CD14-positive monocyte (primary cell): ENCODE results near the gene ADAMTS8. TPM values are rescaled to one million over a fixed set of nuclear protein-coding genes. Genes with fewer than 3 reads are reported as not detected.

Source experiments
- DNase-seq, 3 donors: peaks; one replicate each; pipeline ENCODE4 v3.0.0-alpha.2; 2011 to 2022
- H2AFZ ChIP-seq: 2 replicates; pipeline ENCODE4 v1.6.0; 2012; ENCODE audit warnings: mild to moderate bottlenecking, low read depth, low read length, inconsistent platforms; ENCODE audit not compliant: insufficient read depth, poor library complexity, severe bottlenecking
- H3K27ac ChIP-seq, 2 donors: 1 replicate in 1 of 2; 2 replicates in 1 of 2; pipeline ENCODE4 v1.5.1; 2012 to 2013; ENCODE audit warnings: low read length in 2 of 2, control low read depth in 1 of 2, inconsistent platforms in 1 of 2, low read depth in 1 of 2, mild to moderate bottlenecking in 1 of 2
- H3K27me3 ChIP-seq, 2 donors: one replicate each; pipeline versions ENCODE4 v1.6.0 to v1.6.1; 2011 to 2013; ENCODE audit warnings: low read length in 2 of 2; ENCODE audit not compliant: control insufficient read depth in 2 of 2, insufficient read depth in 2 of 2
- H3K36me3 ChIP-seq, 2 donors: replicated peaks in 1 of 2; 1 replicate in 1 of 2; 2 replicates in 1 of 2; pipeline versions ENCODE4 v1.5.1 to v1.6.1; 2012 to 2013; ENCODE audit warnings: low read length in 2 of 2, control low read depth in 1 of 2, inconsistent platforms in 1 of 2, mild to moderate bottlenecking in 1 of 2; ENCODE audit not compliant: insufficient read depth in 2 of 2, control insufficient read depth in 1 of 2
- H3K4me1 ChIP-seq, 2 donors: 1 replicate in 1 of 2; 2 replicates in 1 of 2; pipeline versions ENCODE4 v1.5.1 to v1.6.1; 2012 to 2013; ENCODE audit warnings: low read length in 2 of 2, control low read depth in 1 of 2, inconsistent platforms in 1 of 2, mild to moderate bottlenecking in 1 of 2, moderate library complexity in 1 of 2; ENCODE audit not compliant: insufficient read depth in 2 of 2, control insufficient read depth in 1 of 2
- H3K4me2 ChIP-seq: replicated peaks from 2 replicates; pipeline ENCODE3; 2012; ENCODE audit warnings: low read length, moderate library complexity, mild to moderate bottlenecking; ENCODE audit not compliant: poor library complexity, severe bottlenecking; ENCODE audit errors: extremely low read depth
- H3K4me3 ChIP-seq, 3 experiments: fragments of 200-600 bp in 1 of 3; sonication (generic) in 1 of 3; replicated peaks in 1 of 3; 1 replicate in 2 of 3; 2 replicates in 1 of 3; pipeline ENCODE4 v1.5.1; 2011 to 2013; ENCODE audit warnings: low read length in 3 of 3, mild to moderate bottlenecking in 3 of 3, control low read depth in 2 of 3, low read depth in 2 of 3, inconsistent platforms in 1 of 3, moderate library complexity in 1 of 3
- H3K79me2 ChIP-seq: 2 replicates; pipeline ENCODE4 v1.6.0; 2012; ENCODE audit warnings: mild to moderate bottlenecking, control low read depth, inconsistent platforms, low read length, moderate library complexity; ENCODE audit not compliant: insufficient read depth
- H3K9ac ChIP-seq: 2 replicates; pipeline ENCODE4 v1.6.0; 2017; ENCODE audit warnings: low read length, mild to moderate bottlenecking; ENCODE audit not compliant: insufficient read depth, poor library complexity, severe bottlenecking
- H3K9me3 ChIP-seq, 2 donors: replicated peaks in 1 of 2; 1 replicate in 1 of 2; 2 replicates in 1 of 2; pipeline versions ENCODE4 v1.5.1 to v1.6.1; 2012 to 2013; ENCODE audit warnings: low read length in 2 of 2, control low read depth in 1 of 2; ENCODE audit not compliant: control insufficient read depth in 1 of 2, insufficient read depth in 1 of 2
- H4K20me1 ChIP-seq: 2 replicates; pipeline ENCODE4 v1.6.0; 2012; ENCODE audit warnings: mild to moderate bottlenecking, low read length, control low read depth, moderate library complexity; ENCODE audit not compliant: insufficient read depth
- H3K27ac Mint-ChIP-seq, 7 donors: one replicate each; pipeline ENCODE4 v1.8.0; 2020; ENCODE audit warnings: mild to moderate bottlenecking in 7 of 7, mixed read lengths in 7 of 7, moderate library complexity in 6 of 7, inconsistent platforms in 2 of 7
- H3K27me3 Mint-ChIP-seq, 3 donors: one replicate each; pipeline ENCODE4 v1.8.0; 2021 to 2022; ENCODE audit warnings: low read depth in 3 of 3, mild to moderate bottlenecking in 3 of 3, mixed read lengths in 3 of 3, moderate library complexity in 3 of 3, inconsistent platforms in 1 of 3
- H3K36me3 Mint-ChIP-seq, 2 donors: one replicate each; pipeline ENCODE4 v1.8.0; 2020; ENCODE audit warnings: mixed read lengths in 2 of 2, inconsistent platforms in 1 of 2, mild to moderate bottlenecking in 1 of 2
- H3K4me1 Mint-ChIP-seq: one replicate; pipeline ENCODE4 v1.8.0; 2020; ENCODE audit warnings: mild to moderate bottlenecking, mixed read lengths
- H3K4me3 Mint-ChIP-seq, 2 donors: one replicate each; pipeline ENCODE4 v1.8.0; 2020; ENCODE audit warnings: mild to moderate bottlenecking in 2 of 2, mixed read lengths in 2 of 2, moderate library complexity in 1 of 2
- H3K9me3 Mint-ChIP-seq, 7 donors: one replicate each; pipeline ENCODE4 v1.8.0; 2020 to 2022; ENCODE audit warnings: mixed read lengths in 7 of 7, mild to moderate bottlenecking in 6 of 7, moderate library complexity in 6 of 7, inconsistent platforms in 2 of 7
- WGBS: methylation state at CpG from one replicate; pipeline ENCODE4 v1.1.5; 2013; ENCODE audit warnings: missing lambda C conversion rate; ENCODE audit not compliant: insufficient coverage; 5-methylcytosine and 5-hydroxymethylcytosine counted together
- intact Hi-C, 2 donors: fragments of 100-400 bp; cut with micrococcal nuclease; formaldehyde crosslinking; loops; one replicate each; pipeline versions ENCODE4 v1.15.0 to v1.15.1; 2023
- polyA minus RNA-seq: library from RNA; depleted of rRNA, polyadenylated mRNA; stranded (reverse); fragments of >200 nt; gene quantifications from 2 replicates; pipeline ENCODE4 v1.2.3, GENCODE V29; 2012
- polyA plus RNA-seq, 3 donors: library from polyadenylated mRNA; depleted of rRNA in 1 of 3; unstranded in 2 of 3; stranded (reverse) in 1 of 3; fragments of 300-500 nt in 2 of 3; fragments of >200 nt in 1 of 3; fragmentation: Illumina TruSeq in 2 of 3; gene quantifications; 1 replicate in 2 of 3; 2 replicates in 1 of 3; pipeline ENCODE4 v1.2.3, GENCODE V29; 2012 to 2021
- total RNA-seq, 12 experiments: library from RNA in 1 of 12; stranded (reverse) in 1 of 12; fragments of 120-200 nt in 1 of 12; gene quantifications; one replicate each; pipeline ENCODE4 v1.2.4 and lab custom pipeline; 2013 to 2026; ENCODE audit warnings: mixed read lengths in 6 of 12, inconsistent platforms in 1 of 12
- TF ChIP-seq, protein P1 (sequence below): fragments of 200-600 bp; IDR thresholded peaks from one replicate; pipeline ENCODE4 v1.8.0; 2022; ENCODE audit warnings: antibody characterized with exemption, mild to moderate bottlenecking

ADAMTS8 gene, protein sequence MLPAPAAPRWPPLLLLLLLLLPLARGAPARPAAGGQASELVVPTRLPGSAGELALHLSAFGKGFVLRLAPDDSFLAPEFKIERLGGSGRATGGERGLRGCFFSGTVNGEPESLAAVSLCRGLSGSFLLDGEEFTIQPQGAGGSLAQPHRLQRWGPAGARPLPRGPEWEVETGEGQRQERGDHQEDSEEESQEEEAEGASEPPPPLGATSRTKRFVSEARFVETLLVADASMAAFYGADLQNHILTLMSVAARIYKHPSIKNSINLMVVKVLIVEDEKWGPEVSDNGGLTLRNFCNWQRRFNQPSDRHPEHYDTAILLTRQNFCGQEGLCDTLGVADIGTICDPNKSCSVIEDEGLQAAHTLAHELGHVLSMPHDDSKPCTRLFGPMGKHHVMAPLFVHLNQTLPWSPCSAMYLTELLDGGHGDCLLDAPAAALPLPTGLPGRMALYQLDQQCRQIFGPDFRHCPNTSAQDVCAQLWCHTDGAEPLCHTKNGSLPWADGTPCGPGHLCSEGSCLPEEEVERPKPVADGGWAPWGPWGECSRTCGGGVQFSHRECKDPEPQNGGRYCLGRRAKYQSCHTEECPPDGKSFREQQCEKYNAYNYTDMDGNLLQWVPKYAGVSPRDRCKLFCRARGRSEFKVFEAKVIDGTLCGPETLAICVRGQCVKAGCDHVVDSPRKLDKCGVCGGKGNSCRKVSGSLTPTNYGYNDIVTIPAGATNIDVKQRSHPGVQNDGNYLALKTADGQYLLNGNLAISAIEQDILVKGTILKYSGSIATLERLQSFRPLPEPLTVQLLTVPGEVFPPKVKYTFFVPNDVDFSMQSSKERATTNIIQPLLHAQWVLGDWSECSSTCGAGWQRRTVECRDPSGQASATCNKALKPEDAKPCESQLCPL
- total RNA-seq (2013) = not detected
- not detected for polyA plus RNA-seq
- not detected in 2 replicates for polyA minus RNA-seq
- 0 to 1.0 (median 0) reads per million in 11 experiments for total RNA-seq (lab: John Stamatoyannopoulos, UW)

DNA sequence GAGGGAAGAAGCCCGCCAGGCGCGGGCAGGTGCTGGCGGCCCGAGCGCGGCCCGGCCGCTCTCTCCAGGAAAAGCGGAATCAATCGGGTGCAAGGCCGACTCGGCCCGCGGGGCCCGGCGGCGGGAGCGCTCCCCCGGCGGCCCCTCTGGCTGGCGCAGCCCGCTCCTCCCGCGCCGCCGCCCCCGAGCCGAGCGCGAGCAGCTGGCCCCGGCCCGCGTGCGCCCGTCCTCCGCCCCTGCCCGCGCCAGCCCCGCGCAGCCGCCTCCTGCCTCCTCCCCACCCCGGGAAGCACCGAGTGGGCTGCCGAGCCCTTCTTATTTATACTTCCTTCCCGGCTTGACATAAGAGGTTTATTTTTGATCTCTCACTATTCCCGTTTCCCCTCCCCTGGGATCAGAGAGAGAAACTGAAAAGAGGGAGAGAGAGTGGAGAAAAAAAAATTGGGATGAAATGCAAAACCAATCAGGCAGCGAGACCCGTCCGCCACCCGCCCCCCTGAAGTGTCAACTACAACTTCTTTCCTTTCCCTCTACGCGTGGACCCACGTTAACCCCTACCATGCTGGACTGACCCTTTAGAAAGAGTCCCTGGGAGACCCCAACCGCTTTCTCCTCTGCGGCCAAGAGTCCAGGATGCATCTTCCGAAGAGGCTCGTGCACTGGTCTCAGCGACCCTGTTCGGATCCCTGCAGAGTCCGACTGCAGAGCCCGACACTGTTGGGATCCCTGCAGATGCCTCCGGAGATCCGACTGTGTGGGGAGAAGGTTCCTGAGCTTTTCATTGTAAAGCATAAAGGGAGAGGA is at the start of gene ADAMTS8:
Gene ADAMTS8 (minus strand): TSS at position 294 of the 804 bp plus-strand sequence. CDS start 323 bp downstream, outside the sequence.
- peaks cover 5% of the 10 kb centered on the region for H3K4me1 Mint-ChIP-seq
- 3% methylated on average over 53 of the region's 64 CpGs for WGBS
- no peak for DNase-seq
- Histone ChIP-seq H3K4me1 (peaks cover 0 to 5% of the 10 kb centered on the region in 2 donors), H3K9me3 (peaks cover 0 to 20% of the 10 kb centered on the region in 2 donors), H3K4me3 (no peak within 1 kb of the TSS), H3K4me2 (peak within 1 kb of the TSS; percentile 19), H3K27ac (no peak within 1 kb of the TSS), H3K36me3 (no peaks in the 10 kb centered on the region), H3K9ac (no peak within 1 kb of the TSS), H3K79me2 (no peaks in the 10 kb centered on the region), H2AFZ (no peak within 1 kb of the TSS), H3K27me3 (peaks cover 39 to 61% of the 10 kb centered on the region in 2 donors), H4K20me1 (no peaks in the 10 kb centered on the region)
- no peak within 1 kb of the TSS for H3K27ac Mint-ChIP-seq
- intact Hi-C loops = no loop called here
- H3K36me3 Mint-ChIP-seq = peaks cover 0 to 5% of the 10 kb centered on the region in 2 donors
- H3K27me3 Mint-ChIP-seq = peaks cover 60 to 76% (median 62%) of the 10 kb centered on the region in 3 donors
- TF ChIP-seq, protein P1, sequence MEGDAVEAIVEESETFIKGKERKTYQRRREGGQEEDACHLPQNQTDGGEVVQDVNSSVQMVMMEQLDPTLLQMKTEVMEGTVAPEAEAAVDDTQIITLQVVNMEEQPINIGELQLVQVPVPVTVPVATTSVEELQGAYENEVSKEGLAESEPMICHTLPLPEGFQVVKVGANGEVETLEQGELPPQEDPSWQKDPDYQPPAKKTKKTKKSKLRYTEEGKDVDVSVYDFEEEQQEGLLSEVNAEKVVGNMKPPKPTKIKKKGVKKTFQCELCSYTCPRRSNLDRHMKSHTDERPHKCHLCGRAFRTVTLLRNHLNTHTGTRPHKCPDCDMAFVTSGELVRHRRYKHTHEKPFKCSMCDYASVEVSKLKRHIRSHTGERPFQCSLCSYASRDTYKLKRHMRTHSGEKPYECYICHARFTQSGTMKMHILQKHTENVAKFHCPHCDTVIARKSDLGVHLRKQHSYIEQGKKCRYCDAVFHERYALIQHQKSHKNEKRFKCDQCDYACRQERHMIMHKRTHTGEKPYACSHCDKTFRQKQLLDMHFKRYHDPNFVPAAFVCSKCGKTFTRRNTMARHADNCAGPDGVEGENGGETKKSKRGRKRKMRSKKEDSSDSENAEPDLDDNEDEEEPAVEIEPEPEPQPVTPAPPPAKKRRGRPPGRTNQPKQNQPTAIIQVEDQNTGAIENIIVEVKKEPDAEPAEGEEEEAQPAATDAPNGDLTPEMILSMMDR = no peak
- peak within 1 kb of the TSS in 1 of 2 donors; percentile 90 for H3K4me3 Mint-ChIP-seq
- H3K9me3 Mint-ChIP-seq = peaks cover 0 to 17% (median 7%) of the 10 kb centered on the region in 7 donors
